GM12878 (cell line): ENCODE results near the gene MAP3K5. TPM values are rescaled to one million over a fixed set of nuclear protein-coding genes. Genes with fewer than 3 reads are reported as not detected.

Experiments used
- ATAC-seq: fragments of 200-7000 bp; cut with Tn5 transposase; 3 replicates; pipeline ENCODE4 v1.9.1; 2020; ENCODE audit warnings: mild to moderate bottlenecking, moderate library complexity
- BruUV-seq: library from RNA; stranded (reverse); fragments of 400-500 nt; replicated peaks from 2 replicates; lab custom pipeline; 2021; lab: Mats Ljungman, UMichigan
- CTCF ChIA-PET: fragments of 300-600 bp; sonication (Branson Sonifier 250); formaldehyde crosslinking; extraction: SDS; loops from one replicate; lab custom pipeline; 2021; ENCODE audit warnings: inconsistent platforms; lab: Yijun Ruan, JAX
- POLR2A ChIA-PET: fragments of 350-600 bp; formaldehyde crosslinking; extraction: SDS; loops from one replicate; lab custom pipeline; 2021; ENCODE audit warnings: inconsistent platforms; lab: Charles Lee
- RAD21 ChIA-PET: fragments of 300-600 bp; sonication (Branson Sonifier 250); formaldehyde crosslinking; loops from one replicate; lab custom pipeline; 2023; ENCODE audit warnings: antibody characterized with exemption; ENCODE audit not compliant: unreplicated experiment; lab: Charles Lee
- SMC1A ChIA-PET: fragments of 300-600 bp; sonication (Branson Sonifier 250); formaldehyde crosslinking; loops from one replicate; lab custom pipeline; 2023; ENCODE audit not compliant: unreplicated experiment, uncharacterized antibody; lab: Charles Lee
- DNase-seq: peaks from one replicate; pipeline ENCODE4 v3.0.0-alpha.2; 2011; ENCODE audit warnings: low read depth, low spot score
- FAIRE-seq: peaks from 3 replicates; lab custom pipeline; 2011; peaks lifted over from hg19 to GRCh38; lab: Jason Lieb, UNC
- H2AFZ ChIP-seq: 2 replicates; pipeline ENCODE4 v1.6.0; 2011; ENCODE audit warnings: low read depth, low read length, control low read depth; ENCODE audit not compliant: control insufficient read depth
- H3K27ac ChIP-seq: 2 replicates; pipeline ENCODE4 v1.5.1; 2011; ENCODE audit warnings: control low read depth; ENCODE audit not compliant: control insufficient read depth, insufficient read depth
- H3K27me3 ChIP-seq, 2 experiments: replicated peaks in 1 of 2; 2 replicates each; pipeline versions ENCODE4 v1.6.0 to v1.6.1; 2011; ENCODE audit warnings: low read length in 1 of 2; ENCODE audit not compliant: control insufficient read depth in 2 of 2, insufficient read depth in 2 of 2
- H3K36me3 ChIP-seq, 2 experiments: 2 replicates each; pipeline ENCODE4 v1.5.1; 2011; ENCODE audit warnings: low read length in 1 of 2; ENCODE audit not compliant: control insufficient read depth in 2 of 2, insufficient read depth in 2 of 2
- H3K4me1 ChIP-seq: 2 replicates; pipeline ENCODE4 v1.6.1; 2011; ENCODE audit warnings: mild to moderate bottlenecking, low read length, moderate library complexity, mixed read lengths; ENCODE audit not compliant: control insufficient read depth, insufficient read depth
- H3K4me2 ChIP-seq: 2 replicates; pipeline ENCODE4 v1.6.0; 2011; ENCODE audit warnings: control low read depth; ENCODE audit not compliant: control insufficient read depth, insufficient read depth
- H3K4me3 ChIP-seq: fragments of 200-600 bp; sonication (generic); 2 replicates; pipeline ENCODE4 v1.5.1; 2016
- H3K79me2 ChIP-seq: 2 replicates; pipeline ENCODE4 v1.6.0; 2011; ENCODE audit warnings: low read length; ENCODE audit not compliant: control insufficient read depth, insufficient read depth
- H3K9ac ChIP-seq: 2 replicates; pipeline ENCODE4 v1.8.0; 2011; ENCODE audit warnings: low read length, control low read depth, mixed read lengths; ENCODE audit not compliant: control insufficient read depth, insufficient read depth
- H3K9me3 ChIP-seq: replicated peaks from 3 replicates; pipeline ENCODE4 v1.5.1; 2011; ENCODE audit warnings: mild to moderate bottlenecking, low read length; ENCODE audit not compliant: control insufficient read depth, insufficient read depth
- H4K20me1 ChIP-seq: 2 replicates; pipeline ENCODE4 v1.6.0; 2011; ENCODE audit not compliant: control insufficient read depth, insufficient read depth
- ATF7 ChIP-seq: fragments of 450-650 bp; IDR thresholded peaks from 2 replicates; pipeline ENCODE4 v1.6.1; 2016; ENCODE audit warnings: low read depth, mild to moderate bottlenecking
- BACH1 ChIP-seq: fragments of 450-650 bp; IDR thresholded peaks from 2 replicates; pipeline ENCODE4 v1.6.1; 2017; ENCODE audit warnings: mild to moderate bottlenecking, borderline replicate concordance
- BHLHE40 ChIP-seq, 2 experiments: fragments of 450-650 bp in 1 of 2; IDR thresholded peaks; 2 replicates each; pipeline ENCODE4 v1.6.1; 2011 to 2017; ENCODE audit warnings: low read depth in 2 of 2, borderline replicate concordance in 1 of 2, improper control_type of control experiment in 1 of 2, low read length in 1 of 2, mild to moderate bottlenecking in 1 of 2
- CBX3 ChIP-seq: fragments of 200-600 bp; sonication (generic); IDR thresholded peaks from 2 replicates; pipeline ENCODE4 v1.6.1; 2016; ENCODE audit warnings: low read depth, borderline replicate concordance
- CREM ChIP-seq: IDR thresholded peaks from 2 replicates; pipeline ENCODE4 v1.6.1; 2014; ENCODE audit warnings: antibody characterized with exemption, low read depth
- E2F8 ChIP-seq: fragments of 450-650 bp; IDR thresholded peaks from 2 replicates; pipeline ENCODE4 v1.6.1; 2018; ENCODE audit warnings: mild to moderate bottlenecking, low read depth, moderate library complexity; ENCODE audit not compliant: partially characterized antibody
- ESRRA ChIP-seq: IDR thresholded peaks from 2 replicates; pipeline ENCODE4 v1.6.1; 2012; ENCODE audit warnings: mild to moderate bottlenecking, low read length, improper control_type of control experiment
- GABPA ChIP-seq: IDR thresholded peaks from 2 replicates; pipeline ENCODE4 v1.6.1; 2014; ENCODE audit warnings: antibody characterized with exemption, low read depth, mild to moderate bottlenecking, inconsistent platforms
- HCFC1 ChIP-seq: fragments of 150-350 bp; IDR thresholded peaks from 2 replicates; pipeline ENCODE4 v1.6.1; 2014; ENCODE audit warnings: low read length
- MEF2A ChIP-seq: IDR thresholded peaks from 2 replicates; pipeline ENCODE4 v1.6.1; 2011; ENCODE audit warnings: low read depth, mild to moderate bottlenecking, low read length, moderate library complexity; ENCODE audit not compliant: insufficient read depth
- NBN ChIP-seq: fragments of 450-650 bp; IDR thresholded peaks from 2 replicates; pipeline ENCODE4 v1.6.1; 2016
- NR2F1 ChIP-seq: fragments of 450-650 bp; conservative IDR thresholded peaks from 2 replicates; pipeline ENCODE4 v1.6.1; 2017; ENCODE audit warnings: mild to moderate bottlenecking
- PML ChIP-seq: IDR thresholded peaks from 2 replicates; pipeline ENCODE4 v1.6.1; 2012; ENCODE audit warnings: low read length, inconsistent platforms
- RAD51 ChIP-seq: fragments of 450-650 bp; IDR thresholded peaks from 2 replicates; pipeline ENCODE4 v1.6.1; 2016; ENCODE audit warnings: moderate library complexity, mild to moderate bottlenecking, inconsistent platforms
- RBBP5 ChIP-seq: fragments of 200-600 bp; sonication (generic); conservative IDR thresholded peaks from 2 replicates; pipeline ENCODE4 v1.6.1; 2016
- RCOR1 ChIP-seq: conservative IDR thresholded peaks from 2 replicates; pipeline ENCODE4 v1.6.1; 2012; ENCODE audit warnings: low read depth, low read length, improper control_type of control experiment
- RELA ChIP-seq: fragments of 450-650 bp; IDR thresholded peaks from 2 replicates; pipeline ENCODE4 v1.8.0; 2014; ENCODE audit warnings: borderline replicate concordance; ENCODE audit not compliant: partially characterized antibody
- RELB ChIP-seq: fragments of 450-650 bp; IDR thresholded peaks from 2 replicates; pipeline ENCODE4 v1.6.1; 2017; ENCODE audit warnings: low read depth, mild to moderate bottlenecking, moderate library complexity
- SPI1 ChIP-seq: IDR thresholded peaks from 2 replicates; pipeline ENCODE4 v1.6.1; 2011; ENCODE audit warnings: low read depth, mild to moderate bottlenecking, low read length, moderate library complexity, borderline replicate concordance; ENCODE audit not compliant: insufficient read depth
- TCF12 ChIP-seq: IDR thresholded peaks from 2 replicates; pipeline ENCODE4 v1.6.1; 2011; ENCODE audit warnings: low read depth, mild to moderate bottlenecking, low read length
- YY1 ChIP-seq: IDR thresholded peaks from 2 replicates; pipeline ENCODE4 v1.6.1; 2011; ENCODE audit warnings: low read depth, mild to moderate bottlenecking, low read length
- ZNF384 ChIP-seq: IDR thresholded peaks from 2 replicates; pipeline ENCODE4 v1.6.1; 2012; ENCODE audit warnings: low read depth, mild to moderate bottlenecking, low read length, improper control_type of control experiment, borderline replicate concordance
- WGBS: methylation state at CpG from one replicate; pipeline ENCODE4 v1.1.6; 2016; ENCODE audit warnings: low lambda C conversion rate; ENCODE audit not compliant: insufficient replicate concordance, insufficient coverage; ENCODE audit errors: missing lambda C conversion rate; 5-methylcytosine and 5-hydroxymethylcytosine counted together
- in situ Hi-C: fragments of 300-500 bp; cut with MboI; formaldehyde crosslinking; loops from 9 replicates; pipeline ENCODE4 v1.14.3; 2018; ENCODE audit warnings: mixed read lengths
- intact Hi-C: fragments of 100-400 bp; cut with micrococcal nuclease; formaldehyde crosslinking; loops from one replicate; pipeline ENCODE4 v1.14.2; 2022; ENCODE audit not compliant: unreplicated experiment
- polyA plus RNA-seq, 11 experiments: library from polyadenylated mRNA; depleted of rRNA in 4 of 11; unstranded in 6 of 11; stranded (reverse) in 5 of 11; fragments of >200 nt; fragmentation: Nextera tagmentation in 4 of 11; fragmentation: Illumina TruSeq in 1 of 11; extraction: Ambion mirVana in 4 of 11; extraction: Trizol in 1 of 11; gene quantifications; 1 replicate in 1 of 11; 2 replicates in 10 of 11; pipeline versions ENCODE4 v1.2.1 to v1.2.3, GENCODE V29; 2011 to 2016; ENCODE audit warnings: inconsistent platforms in 2 of 11, missing spikeins in 2 of 11, low read depth in 1 of 11
- total RNA-seq, 4 experiments: library from RNA; depleted of rRNA in 3 of 4; stranded (reverse); fragments of >200 nt in 3 of 4; fragmentation: Illumina TruSeq in 1 of 4; extraction: Trizol in 1 of 4; gene quantifications; 2 replicates each; pipeline versions ENCODE4 v1.2.1 to v1.2.3, GENCODE V29; 2013 to 2021

MAP3K5 gene
- total and polyA plus RNA-seq, 10 of the 15 experiments (the other 5 are each of a cell fraction or from before 2014, with no cell fraction given): 5.4 to 34.3 (median 26.4) TPM

- TF ChIP-seq CBX3: no peak
- no peak for TF ChIP-seq TCF12
- no peak for TF ChIP-seq NBN
- TF ChIP-seq RCOR1: no peak
- TF ChIP-seq RAD51: no peak
- no peak for TF ChIP-seq BACH1
- TF ChIP-seq ESRRA: no peak
- TF ChIP-seq ATF7: no peak
- no peak for TF ChIP-seq PML
- TF ChIP-seq RELB: no peak
- no peak for TF ChIP-seq BHLHE40 (IDR thresholded peaks at IDR 0.05; ENCODE audit: borderline replicate concordance in 1 of 2, low read depth in 2 of 2, low read length in 1 of 2)
Measured at GRCh38 chr6:136538836-136539235, 253.4 kb downstream of the MAP3K5 start (continued).

GRCh38 chr6:136535880-136536650, 256.2 kb downstream of the MAP3K5 start:
- RAD21 ChIA-PET: no interaction called here
- no peaks in the 10 kb centered on the region for H3K79me2 ChIP-seq
- H3K27ac ChIP-seq: no peak overlapping the region
- CTCF ChIA-PET: no interaction called here
- H3K9me3 ChIP-seq: no peaks in the 10 kb centered on the region
- SMC1A ChIA-PET: interaction anchor here (0.6 to 1.2 kb wide), 2 partner anchors 8 to 10 kb away, joined by 3 to 5 read pairs; no protein-coding TSS in a partner anchor
- WGBS: 55% methylated on average over 8 of the region's 8 CpGs
- no TSS peak for BruUV-seq
- FAIRE-seq (no peak), ATAC-seq (no peak), DNase-seq (no peak)
- no peak overlapping the region for H3K4me3 ChIP-seq
- H3K36me3 ChIP-seq: no peaks in the 10 kb centered on the region
- H3K27me3 ChIP-seq: no peaks in the 10 kb centered on the region; a peak in 1 of 4 replicates
- TF ChIP-seq E2F8 (no peak), MEF2A (no peak), NR2F1 (no peak), YY1 (no peak), GABPA (no peak), ZNF384 (no peak), RELA (no peak), CREM (no peak), RBBP5 (no peak), SPI1 (no peak), HCFC1 (no peak)
- no peaks in the 10 kb centered on the region for H4K20me1 ChIP-seq
- POLR2A ChIA-PET: no interaction called here
- H2AFZ ChIP-seq: no peak overlapping the region
- H3K9ac ChIP-seq: no peak overlapping the region
- in situ Hi-C loops: no loop called here
- H3K4me1 ChIP-seq: peaks cover 3% of the 10 kb centered on the region; the same call in 1 of the 2 replicates
- H3K4me2 ChIP-seq: no peak overlapping the region
- intact Hi-C loops: no loop called here
